HCT116 (cell line): ENCODE results near the gene PRKN.

Source experiments
- EZH2 ChIP-seq: fragments of 200-600 bp; sonication (generic); IDR thresholded peaks from 2 replicates; pipeline ENCODE4 v1.6.1; 2017; ENCODE audit warnings: antibody characterized with exemption, mixed run types
- POLR2A ChIP-seq: IDR thresholded peaks from 2 replicates; pipeline ENCODE4 v1.7.0; 2011; ENCODE audit warnings: borderline replicate concordance; ENCODE audit not compliant: insufficient read depth, insufficient read length; ENCODE audit errors: extremely low read depth
- SP1 ChIP-seq: IDR thresholded peaks from 2 replicates; pipeline ENCODE4 v1.6.1; 2012; ENCODE audit warnings: low read depth
- YY1 ChIP-seq: IDR thresholded peaks from 2 replicates; pipeline ENCODE4 v1.6.1; 2011; ENCODE audit warnings: low read length, low read depth, moderate library complexity, mild to moderate bottlenecking; ENCODE audit not compliant: insufficient replicate concordance; ENCODE audit errors: extremely low read depth
- TF ChIP-seq, protein P1 (sequence below), 3 experiments: fragments of 200-600 bp in 1 of 3; sonication (generic) in 1 of 3; IDR thresholded peaks in 2 of 3; conservative IDR thresholded peaks in 1 of 3; 2 replicates each; pipeline ENCODE4 v1.5.1; 2012 to 2017; ENCODE audit warnings: low read depth in 2 of 3, low read length in 2 of 3, antibody characterized with exemption in 1 of 3, borderline replicate concordance in 1 of 3, control low read depth in 1 of 3, mild to moderate bottlenecking in 1 of 3, mixed read lengths in 1 of 3, mixed run types in 1 of 3, moderate library complexity in 1 of 3; ENCODE audit not compliant: insufficient read depth in 1 of 3

DNA sequence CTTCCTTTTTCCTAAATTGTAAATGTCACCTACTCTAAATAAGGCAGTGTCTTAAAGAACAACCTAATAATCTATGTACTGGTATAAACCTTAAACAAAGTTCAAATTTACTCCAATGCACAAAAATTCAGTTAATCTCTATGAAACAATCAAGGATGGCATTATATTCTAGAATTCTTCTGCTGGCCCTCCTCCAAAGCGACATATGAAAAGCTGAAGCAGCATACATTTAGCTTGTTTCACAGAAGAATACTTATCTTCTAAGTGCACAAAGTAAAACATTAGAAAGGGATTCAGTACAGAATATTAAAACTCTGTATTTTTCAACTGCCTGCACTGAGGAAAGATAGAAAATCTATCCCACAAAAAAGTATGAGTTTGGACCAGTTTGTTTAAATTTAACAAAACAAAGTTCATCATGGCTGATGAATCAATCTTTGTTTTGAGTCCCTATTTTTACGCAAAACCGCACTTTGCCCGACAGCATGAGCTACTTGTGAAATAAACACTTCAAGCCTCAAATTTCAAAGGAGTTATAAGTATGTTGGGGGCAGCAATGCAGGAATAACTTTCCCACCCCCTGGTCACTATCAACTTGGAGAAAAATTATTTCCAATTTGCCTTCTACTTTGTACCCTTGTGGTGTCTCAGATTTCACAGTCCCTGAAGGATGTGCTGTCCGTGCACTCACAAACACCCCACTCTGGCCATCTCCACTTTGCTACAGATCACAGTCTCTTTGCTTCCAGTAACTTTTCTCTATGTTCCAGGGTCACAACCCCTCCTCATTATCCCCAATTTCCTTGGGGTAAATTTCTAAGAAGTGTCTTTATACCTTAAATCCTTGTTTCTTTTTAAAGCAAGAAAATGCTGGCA lies 238.2 kb downstream of the PRKN start:
- no peak for TF ChIP-seq YY1
- no peak for TF ChIP-seq EZH2
- TF ChIP-seq POLR2A = no peak
- TF ChIP-seq, protein P1, sequence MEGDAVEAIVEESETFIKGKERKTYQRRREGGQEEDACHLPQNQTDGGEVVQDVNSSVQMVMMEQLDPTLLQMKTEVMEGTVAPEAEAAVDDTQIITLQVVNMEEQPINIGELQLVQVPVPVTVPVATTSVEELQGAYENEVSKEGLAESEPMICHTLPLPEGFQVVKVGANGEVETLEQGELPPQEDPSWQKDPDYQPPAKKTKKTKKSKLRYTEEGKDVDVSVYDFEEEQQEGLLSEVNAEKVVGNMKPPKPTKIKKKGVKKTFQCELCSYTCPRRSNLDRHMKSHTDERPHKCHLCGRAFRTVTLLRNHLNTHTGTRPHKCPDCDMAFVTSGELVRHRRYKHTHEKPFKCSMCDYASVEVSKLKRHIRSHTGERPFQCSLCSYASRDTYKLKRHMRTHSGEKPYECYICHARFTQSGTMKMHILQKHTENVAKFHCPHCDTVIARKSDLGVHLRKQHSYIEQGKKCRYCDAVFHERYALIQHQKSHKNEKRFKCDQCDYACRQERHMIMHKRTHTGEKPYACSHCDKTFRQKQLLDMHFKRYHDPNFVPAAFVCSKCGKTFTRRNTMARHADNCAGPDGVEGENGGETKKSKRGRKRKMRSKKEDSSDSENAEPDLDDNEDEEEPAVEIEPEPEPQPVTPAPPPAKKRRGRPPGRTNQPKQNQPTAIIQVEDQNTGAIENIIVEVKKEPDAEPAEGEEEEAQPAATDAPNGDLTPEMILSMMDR (IDR thresholded peaks at IDR 0.05 in 2 of 3, conservative IDR thresholded peaks at IDR 0.05 in 1 of 3; ENCODE audit: borderline replicate concordance in 1 of 3, insufficient read depth in 1 of 3, low read depth in 2 of 3, low read length in 2 of 3) = no peak
- TF ChIP-seq SP1 = no peak
